Epidermal melanocyte (primary cell): Measurements from ENCODE around the gene SETD5.

Source experiments
- DNase-seq: peaks from one replicate; pipeline ENCODE4 v3.0.0; 2011; ENCODE audit warnings: low spot score; ENCODE audit not compliant: insufficient read length

Gene SETD5

DNA sequence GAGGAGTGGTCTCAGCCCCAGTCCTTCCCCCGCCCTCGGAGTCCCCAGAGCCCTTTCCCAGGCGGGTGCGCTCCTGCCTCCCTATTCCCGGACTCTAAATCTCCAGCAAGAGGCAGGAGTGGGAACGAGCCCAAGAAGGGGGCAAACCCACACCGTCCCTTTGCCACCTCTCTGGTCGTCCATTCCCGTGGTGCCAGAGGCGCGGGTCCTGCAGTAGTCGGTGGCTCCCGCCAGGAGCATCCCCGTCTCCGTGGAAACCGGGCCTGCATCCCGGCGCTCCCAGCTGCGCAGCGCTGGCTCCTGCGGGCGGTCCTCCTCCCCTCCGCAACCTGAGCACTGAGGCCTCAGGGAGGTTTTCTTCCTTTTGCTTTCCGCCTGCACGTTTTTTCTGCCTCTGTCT lies 111.4 kb downstream of the SETD5 start:
- DNase-seq = no peak

GRCh38 chr3:9512456-9513045 lies 115.1 kb downstream of the SETD5 start:
- no peak for DNase-seq

DNA sequence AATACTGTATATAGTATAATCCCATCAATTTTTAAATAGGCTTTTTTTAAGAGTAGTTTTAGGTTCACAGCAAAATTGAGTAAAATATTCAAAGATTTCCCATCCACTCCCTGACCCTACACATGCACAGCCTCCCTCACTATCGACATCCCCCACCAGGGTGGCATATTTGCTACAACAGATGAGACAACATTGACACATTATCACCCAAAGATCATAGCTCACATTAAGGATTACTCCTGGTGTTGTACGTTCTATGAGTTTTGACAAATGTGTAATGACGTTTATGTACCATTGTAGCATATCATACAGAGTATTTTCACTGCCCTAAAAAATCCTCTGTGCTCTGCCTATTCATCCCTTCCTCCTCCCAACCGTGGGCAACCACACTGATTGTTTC lies 116.9 kb downstream of the SETD5 start:
- no peak for DNase-seq

GRCh38 chr3:9514956-9515355 lies 117.5 kb downstream of the SETD5 start:
- no peak for DNase-seq

- DNase-seq = no peak
Observed at GRCh38 chr3:9525078-9525477, 127.7 kb downstream of the SETD5 start.
